Heart left ventricle (tissue), 13 donors: ENCODE data around the gene FNDC5.

ENCODE experiments used
- CTCF ChIP-seq, 12 donors: fragments of 200-600 bp; sonication (generic) in 4 of 12; IDR thresholded peaks; one replicate each; pipeline versions ENCODE4 v1.5.0 to v1.8.0; 2018 to 2022; ENCODE audit warnings: antibody characterized with exemption in 12 of 12, mild to moderate bottlenecking in 5 of 12
- POLR2A ChIP-seq, 2 donors: fragments of 450-650 bp; IDR thresholded peaks; one replicate each; pipeline ENCODE4 v1.6.1; 2017; ENCODE audit warnings: antibody characterized with exemption in 2 of 2, mild to moderate bottlenecking in 2 of 2, moderate library complexity in 2 of 2
- donor health status: ischemic (EF 13 %, LVEDD 7.1; RV severe dilation, severe dysfunction).
- donor health status: DM: no; HTN: yes; CAD: no.
- donor health status: DM: no; HTN: no; CAD: no.
- donor health status: ischemic (EF 25% LVEDD 6.9; RV normal size, moderate dysfunction).
- donor health status: ischemic (EF 25% LVEDD 5.7; RV mildly dilated, moderate dysfunction).
- donor health status: ischemic (EF 35%, LVEDD 5.7; RV mildly dilated, moderate dysfunction).
- donor health status: nonischemic (EF 11% LVEDD 7.7; RV severe dilation, severe dysfunction).
- donor health status: DM: yes; HTN: yes; CAD: no.
- donor health status: PGD.
- donor health status: ischemic (EF 29% LVEDD 5.4; RV normal size, mild dysfunction).
- donor health status: nonischemic (EF 23%, LVEDD 6.1; RV moderate dilation, normal function).

- TF ChIP-seq CTCF (IDR thresholded peaks at IDR 0.05) (no peak), POLR2A (IDR thresholded peaks at IDR 0.05) (no peak)
Observed at GRCh38 chr1:32904797-32905196, 34.1 kb upstream of the FNDC5 start.
